ENCODE measurements around the gene SPDYC. TPM values are rescaled to one million over a fixed set of nuclear protein-coding genes. Genes with fewer than 3 reads are reported as not detected.

Gene SPDYC
- polyA plus RNA-seq, 3 donors = 0.64 TPM; not detected in 2

DNA sequence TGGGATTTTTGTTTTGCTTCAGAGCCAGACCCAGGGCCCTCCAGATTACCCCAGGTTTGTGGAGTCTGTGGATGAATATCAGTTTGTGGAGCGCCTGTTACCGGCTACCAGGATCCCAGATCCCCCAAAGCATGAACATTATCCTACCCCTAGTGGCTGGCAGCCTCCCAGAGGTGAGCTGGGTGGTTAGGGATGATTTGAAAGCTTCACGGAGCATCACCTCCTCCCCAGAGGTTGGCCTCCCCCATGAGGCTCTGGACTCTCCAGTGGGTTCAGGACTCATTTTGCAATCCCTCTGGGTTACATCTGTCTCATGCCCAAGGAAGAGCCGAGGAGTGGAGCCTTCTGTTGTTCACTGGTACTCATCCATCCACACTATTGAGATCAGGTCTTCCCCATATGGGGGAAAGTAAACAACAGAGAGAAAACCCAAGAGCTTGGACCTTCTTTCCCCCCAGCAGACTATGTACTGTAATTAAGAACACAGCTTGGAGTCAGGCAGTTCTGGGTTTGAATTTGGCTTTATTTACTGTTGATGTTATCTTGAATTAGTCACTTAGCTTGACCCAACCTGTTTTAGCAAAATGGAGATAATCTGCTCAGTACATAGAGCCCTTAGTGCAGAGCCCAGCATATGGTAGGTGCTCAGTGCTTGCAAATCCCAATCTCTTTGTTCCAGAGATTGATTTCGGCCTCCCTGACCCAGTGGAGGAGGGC lies 45.4 kb upstream of the SPDYC start:
- no peak overlapping the region for H3K4me3 ChIP-seq (replicated peaks in 1 of 3; ENCODE audit: low read depth in 2 of 3, low read length in 3 of 3)
- no peak overlapping the region for H3K4me3 Mint-ChIP-seq
- H2AFZ ChIP-seq (ENCODE audit: insufficient read depth, low read depth, low read length, poor library complexity, severe bottlenecking) = no peak overlapping the region
- 100% methylated on average over 1 of the region's 5 CpGs for WGBS (ENCODE audit: insufficient coverage)
- intact Hi-C loops (cut with micrococcal nuclease) = loop anchor here in 1 of 2 donors (5.0 kb wide), 1 partner anchor 207 kb away; the partner anchor contains the start of gene ATG2A
- peaks cover 64 to 70% of the 10 kb centered on the region in 2 donors for H3K36me3 ChIP-seq (replicated peaks in 1 of 2; ENCODE audit: control insufficient read depth in 1 of 2, insufficient read depth in 2 of 2, low read length in 2 of 2)
- H3K27ac ChIP-seq (ENCODE audit: low read depth in 1 of 2, low read length in 2 of 2) = no peak overlapping the region
- H3K79me2 ChIP-seq (ENCODE audit: insufficient read depth, low read length) = peaks cover 54% of the 10 kb centered on the region
- no peaks in the 10 kb centered on the region for H3K27me3 ChIP-seq (ENCODE audit: control insufficient read depth in 2 of 2, insufficient read depth in 2 of 2, low read length in 2 of 2)
- peaks cover 18 to 25% of the 10 kb centered on the region in 2 donors for H3K4me1 ChIP-seq (ENCODE audit: control insufficient read depth in 1 of 2, insufficient read depth in 2 of 2, low read length in 2 of 2)
- peaks cover 25% of the 10 kb centered on the region for H4K20me1 ChIP-seq (ENCODE audit: insufficient read depth, low read length)
- H3K27me3 Mint-ChIP-seq (ENCODE audit: low read depth in 3 of 3) = no peaks in the 10 kb centered on the region
- TF ChIP-seq, protein P1, sequence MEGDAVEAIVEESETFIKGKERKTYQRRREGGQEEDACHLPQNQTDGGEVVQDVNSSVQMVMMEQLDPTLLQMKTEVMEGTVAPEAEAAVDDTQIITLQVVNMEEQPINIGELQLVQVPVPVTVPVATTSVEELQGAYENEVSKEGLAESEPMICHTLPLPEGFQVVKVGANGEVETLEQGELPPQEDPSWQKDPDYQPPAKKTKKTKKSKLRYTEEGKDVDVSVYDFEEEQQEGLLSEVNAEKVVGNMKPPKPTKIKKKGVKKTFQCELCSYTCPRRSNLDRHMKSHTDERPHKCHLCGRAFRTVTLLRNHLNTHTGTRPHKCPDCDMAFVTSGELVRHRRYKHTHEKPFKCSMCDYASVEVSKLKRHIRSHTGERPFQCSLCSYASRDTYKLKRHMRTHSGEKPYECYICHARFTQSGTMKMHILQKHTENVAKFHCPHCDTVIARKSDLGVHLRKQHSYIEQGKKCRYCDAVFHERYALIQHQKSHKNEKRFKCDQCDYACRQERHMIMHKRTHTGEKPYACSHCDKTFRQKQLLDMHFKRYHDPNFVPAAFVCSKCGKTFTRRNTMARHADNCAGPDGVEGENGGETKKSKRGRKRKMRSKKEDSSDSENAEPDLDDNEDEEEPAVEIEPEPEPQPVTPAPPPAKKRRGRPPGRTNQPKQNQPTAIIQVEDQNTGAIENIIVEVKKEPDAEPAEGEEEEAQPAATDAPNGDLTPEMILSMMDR (IDR thresholded peaks at IDR 0.05) = no peak
- no peak for DNase-seq
- H3K27ac Mint-ChIP-seq = peak overlapping the region in 1 of 7 donors; percentile 33
- H3K9me3 Mint-ChIP-seq = no peaks in the 10 kb centered on the region
- H3K9ac ChIP-seq (ENCODE audit: insufficient read depth, low read length, poor library complexity, severe bottlenecking) = no peak overlapping the region
- H3K36me3 Mint-ChIP-seq = peaks cover 63 to 75% of the 10 kb centered on the region in 2 donors
- H3K9me3 ChIP-seq (replicated peaks in 1 of 2; ENCODE audit: control insufficient read depth in 1 of 2, insufficient read depth in 1 of 2, low read length in 2 of 2) = no peaks in the 10 kb centered on the region
- H3K4me1 Mint-ChIP-seq = peaks cover 11% of the 10 kb centered on the region
- H3K4me2 ChIP-seq (replicated peaks; ENCODE audit: extremely low read depth, low read length, poor library complexity, severe bottlenecking) = no peak overlapping the region

DNA sequence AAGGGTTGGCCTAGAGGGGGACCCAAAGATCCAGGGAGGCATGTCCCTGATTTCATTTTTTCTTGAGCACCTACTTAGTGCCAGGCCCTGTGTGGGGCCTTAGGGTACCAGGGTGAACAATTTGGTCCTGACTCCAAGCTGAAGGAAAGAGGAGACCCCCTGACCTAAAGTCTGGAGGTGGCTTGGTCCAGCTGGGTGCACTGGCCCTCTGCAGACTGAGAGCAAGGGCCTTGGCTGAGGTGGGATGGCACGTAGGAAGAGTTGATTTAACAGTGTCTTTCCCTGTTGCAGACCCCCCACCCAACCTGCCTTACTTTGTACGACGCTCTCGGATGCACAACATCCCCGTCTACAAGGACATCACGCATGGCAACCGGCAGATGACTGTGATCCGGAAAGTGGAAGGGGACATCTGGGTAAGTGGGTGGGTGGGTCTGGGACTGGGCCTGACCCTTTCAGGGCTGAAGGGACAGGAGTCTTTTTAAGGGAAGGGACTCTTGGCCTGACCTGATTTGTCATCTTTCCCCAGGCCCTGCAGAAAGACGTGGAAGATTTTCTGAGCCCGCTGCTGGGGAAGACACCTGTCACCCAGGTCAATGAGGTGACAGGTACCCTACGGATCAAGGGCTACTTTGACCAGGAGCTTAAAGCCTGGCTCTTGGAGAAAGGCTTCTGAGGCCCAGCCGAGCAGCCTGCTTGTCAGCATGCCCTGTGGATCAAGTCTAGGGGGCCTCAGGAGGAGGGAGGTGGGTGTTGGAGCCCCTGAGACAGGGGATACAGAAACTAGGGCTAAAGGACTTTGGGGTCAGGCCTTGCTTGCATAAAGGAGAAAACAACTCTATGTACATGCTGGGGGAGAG lies 44.6 kb upstream of the SPDYC start:
- Mint-ChIP-seq H3K4me3 (no peak overlapping the region), H3K27ac (peak overlapping the region in 2 of 7 donors; percentile 42 to 68), H3K27me3 (ENCODE audit: low read depth in 3 of 3) (no peaks in the 10 kb centered on the region), H3K9me3 (no peaks in the 10 kb centered on the region), H3K36me3 (peaks cover 62 to 75% of the 10 kb centered on the region in 2 donors), H3K4me1 (peaks cover 7% of the 10 kb centered on the region)
- Histone ChIP-seq H4K20me1 (ENCODE audit: insufficient read depth, low read length) (peaks cover 30% of the 10 kb centered on the region), H3K27ac (ENCODE audit: low read depth in 1 of 2, low read length in 2 of 2) (no peak overlapping the region), H3K36me3 (replicated peaks in 1 of 2; ENCODE audit: control insufficient read depth in 1 of 2, insufficient read depth in 2 of 2, low read length in 2 of 2) (peaks cover 64 to 70% of the 10 kb centered on the region in 2 donors), H3K4me1 (ENCODE audit: control insufficient read depth in 1 of 2, insufficient read depth in 2 of 2, low read length in 2 of 2) (peaks cover 18 to 23% of the 10 kb centered on the region in 2 donors), H3K4me2 (replicated peaks; ENCODE audit: extremely low read depth, low read length, poor library complexity, severe bottlenecking) (no peak overlapping the region), H3K9me3 (replicated peaks in 1 of 2; ENCODE audit: control insufficient read depth in 1 of 2, insufficient read depth in 1 of 2, low read length in 2 of 2) (no peaks in the 10 kb centered on the region), H3K9ac (ENCODE audit: insufficient read depth, low read length, poor library complexity, severe bottlenecking) (no peak overlapping the region), H3K79me2 (ENCODE audit: insufficient read depth, low read length) (peaks cover 46% of the 10 kb centered on the region), H2AFZ (ENCODE audit: insufficient read depth, low read depth, low read length, poor library complexity, severe bottlenecking) (no peak overlapping the region), H3K4me3 (replicated peaks in 1 of 3; ENCODE audit: low read depth in 2 of 3, low read length in 3 of 3) (no peak overlapping the region), H3K27me3 (ENCODE audit: control insufficient read depth in 2 of 2, insufficient read depth in 2 of 2, low read length in 2 of 2) (no peaks in the 10 kb centered on the region)
- no peak for DNase-seq
- WGBS (ENCODE audit: insufficient coverage) = 100% methylated on average over 6 of the region's 12 CpGs
- TF ChIP-seq, protein P1 (IDR thresholded peaks at IDR 0.05) = no peak
- intact Hi-C loops (cut with micrococcal nuclease) = no loop called here
